ENCODE data around the gene ATP8B4. TPM values are rescaled to one million over a fixed set of nuclear protein-coding genes. Genes with fewer than 3 reads are reported as not detected.

The ATP8B4 gene
- total and polyA plus RNA-seq, 10 of the 15 experiments (the other 5 are each of a cell fraction or from before 2014, with no cell fraction given) = 0.02 to 0.94 (median 0.19) TPM

- TF ChIP-seq E4F1 (IDR thresholded peaks at IDR 0.05; ENCODE audit: borderline replicate concordance, partially characterized antibody) (no peak), CHD2 (IDR thresholded peaks at IDR 0.05; ENCODE audit: borderline replicate concordance, low read depth, low read length) (no peak), ZSCAN29 (IDR thresholded peaks at IDR 0.05) (no peak)
Measured at GRCh38 chr15:50107157-50107556, 11.9 kb downstream of the ATP8B4 start (continued).

- Histone ChIP-seq H3K4me2 (ENCODE audit: control insufficient read depth, insufficient read depth) (no peak overlapping the region), H3K79me2 (ENCODE audit: control insufficient read depth, insufficient read depth, low read length) (no peaks in the 10 kb centered on the region), H4K20me1 (ENCODE audit: control insufficient read depth, insufficient read depth) (no peaks in the 10 kb centered on the region), H3K9me3 (replicated peaks; ENCODE audit: control insufficient read depth, insufficient read depth, low read length) (no peaks in the 10 kb centered on the region), H3K27me3 (replicated peaks in 1 of 2; ENCODE audit: control insufficient read depth in 2 of 2, insufficient read depth in 2 of 2, low read length in 1 of 2) (no peaks in the 10 kb centered on the region), H3K27ac (ENCODE audit: control insufficient read depth, insufficient read depth) (no peak overlapping the region), H3K4me3 (no peak overlapping the region), H3K36me3 (ENCODE audit: control insufficient read depth in 2 of 2, insufficient read depth in 2 of 2, low read length in 1 of 2) (no peaks in the 10 kb centered on the region), H2AFZ (ENCODE audit: control insufficient read depth, low read depth, low read length) (no peak overlapping the region), H3K4me1 (ENCODE audit: control insufficient read depth, insufficient read depth, low read length) (peaks cover 21% of the 10 kb centered on the region), H3K9ac (ENCODE audit: control insufficient read depth, insufficient read depth, low read length) (no peak overlapping the region)
- TF ChIP-seq RELB (IDR thresholded peaks at IDR 0.05; ENCODE audit: low read depth) (no peak), ZNF217 (IDR thresholded peaks at IDR 0.05) (no peak), NR2C1 (IDR thresholded peaks at IDR 0.05) (no peak), SMAD1 (IDR thresholded peaks at IDR 0.05; ENCODE audit: low read depth, partially characterized antibody) (no peak), USF2 (IDR thresholded peaks at IDR 0.05; ENCODE audit: borderline replicate concordance, low read depth, low read length) (no peak), IRF3 (IDR thresholded peaks at IDR 0.05) (no peak), MYB (IDR thresholded peaks at IDR 0.05; ENCODE audit: borderline replicate concordance, low read depth, low read length) (no peak), HSF1 (IDR thresholded peaks at IDR 0.05; ENCODE audit: low read depth, low read length) (no peak), CBFB (IDR thresholded peaks at IDR 0.05; ENCODE audit: low read depth) (no peak)
- DNase-seq (ENCODE audit: low read depth, low spot score) = no peak
- ChIA-PET RAD21 (ENCODE audit: unreplicated experiment) (no interaction called here), SMC1A (ENCODE audit: uncharacterized antibody, unreplicated experiment) (no interaction called here), CTCF (no interaction called here), POLR2A (no interaction called here)
- no TSS peak for BruUV-seq (replicated peaks)
- intact Hi-C loops (cut with micrococcal nuclease; ENCODE audit: unreplicated experiment) (no loop called here), in situ Hi-C loops (cut with MboI) (no loop called here)
- 60% methylated on average over 5 of the region's 5 CpGs for WGBS (ENCODE audit: insufficient coverage, insufficient replicate concordance, low lambda C conversion rate, missing lambda C conversion rate)
- ATAC-seq = no peak
- FAIRE-seq = no peak
Measured at GRCh38 chr15:50106457-50106856, 12.6 kb downstream of the ATP8B4 start.

All from GM12878 (cell line).